HG03066 (cell line): Measurements from ENCODE around the gene TSPAN18.

Source experiments
- ATAC-seq: cut with Tn5 transposase; IDR thresholded peaks from one replicate; pipeline ENCODE4 v1.9.1; 2021; ENCODE audit warnings: low read depth; ENCODE audit not compliant: unreplicated experiment

TSPAN18 gene

DNA sequence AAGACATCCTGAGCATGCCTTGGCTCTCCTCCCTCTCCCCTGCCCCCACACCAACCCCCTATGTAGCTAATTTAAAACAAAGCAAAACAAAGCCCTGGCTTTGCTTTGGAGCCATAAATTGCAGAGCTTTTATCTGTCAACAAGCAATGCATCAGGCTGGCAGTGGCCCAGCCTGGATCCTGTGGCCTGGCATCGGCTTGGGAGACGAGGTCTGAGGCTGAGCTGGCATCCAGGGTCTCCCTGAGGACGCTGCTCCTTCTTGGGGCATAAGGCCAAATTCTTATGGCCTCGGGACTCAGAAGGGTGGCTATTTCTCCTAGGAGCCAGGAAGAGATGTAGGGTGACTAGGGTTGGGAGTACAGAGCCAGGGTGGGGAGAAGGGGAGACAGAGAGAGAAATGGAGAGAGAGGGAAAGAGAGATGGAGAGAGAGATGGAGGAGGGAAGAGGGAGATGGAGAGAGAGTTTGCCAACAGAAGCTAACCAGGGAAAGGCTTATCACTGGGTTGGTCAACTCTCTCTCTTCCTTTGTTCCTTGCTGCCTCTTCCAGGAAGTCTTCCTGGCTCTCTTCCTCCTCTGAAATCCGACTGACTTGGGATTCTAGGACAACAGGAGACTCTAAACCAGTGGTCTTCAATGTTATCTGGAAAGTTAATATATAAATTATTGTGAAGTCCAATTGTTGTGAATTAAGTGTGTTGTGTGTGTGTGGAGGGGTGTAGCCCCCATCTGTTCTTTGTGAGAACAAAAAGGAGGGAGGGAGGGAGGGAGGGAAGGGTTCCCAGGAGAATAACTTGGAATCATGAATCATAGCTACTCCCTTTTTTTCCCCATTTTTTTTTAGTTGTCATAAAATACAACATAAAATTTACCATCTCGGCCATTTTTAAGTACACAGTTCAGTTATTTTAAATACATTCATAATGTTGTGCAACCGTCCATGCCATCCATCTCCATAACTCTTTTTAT lies 29.1 kb downstream of the TSPAN18 start:
- ATAC-seq: no peak

DNA sequence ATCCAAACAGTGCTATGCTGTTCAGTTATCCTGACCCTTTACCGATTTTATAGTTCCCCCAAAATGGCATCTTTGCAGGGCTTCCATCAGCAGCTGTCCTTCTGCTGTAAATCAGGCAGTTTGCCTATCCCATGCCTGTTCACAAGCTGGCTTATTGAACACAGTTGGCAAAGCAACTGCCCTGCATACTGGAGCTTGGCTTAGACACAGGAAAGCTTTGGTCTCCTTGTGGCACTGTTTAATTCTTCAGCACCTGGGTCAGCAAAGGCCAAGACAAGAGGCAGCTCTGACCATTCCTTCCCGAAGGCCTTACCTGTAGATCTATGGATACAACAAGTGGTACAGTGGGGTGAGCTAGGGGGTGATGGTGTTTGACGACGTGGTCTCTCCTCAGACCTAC lies 32.2 kb downstream of the TSPAN18 start:
- ATAC-seq: no peak

DNA sequence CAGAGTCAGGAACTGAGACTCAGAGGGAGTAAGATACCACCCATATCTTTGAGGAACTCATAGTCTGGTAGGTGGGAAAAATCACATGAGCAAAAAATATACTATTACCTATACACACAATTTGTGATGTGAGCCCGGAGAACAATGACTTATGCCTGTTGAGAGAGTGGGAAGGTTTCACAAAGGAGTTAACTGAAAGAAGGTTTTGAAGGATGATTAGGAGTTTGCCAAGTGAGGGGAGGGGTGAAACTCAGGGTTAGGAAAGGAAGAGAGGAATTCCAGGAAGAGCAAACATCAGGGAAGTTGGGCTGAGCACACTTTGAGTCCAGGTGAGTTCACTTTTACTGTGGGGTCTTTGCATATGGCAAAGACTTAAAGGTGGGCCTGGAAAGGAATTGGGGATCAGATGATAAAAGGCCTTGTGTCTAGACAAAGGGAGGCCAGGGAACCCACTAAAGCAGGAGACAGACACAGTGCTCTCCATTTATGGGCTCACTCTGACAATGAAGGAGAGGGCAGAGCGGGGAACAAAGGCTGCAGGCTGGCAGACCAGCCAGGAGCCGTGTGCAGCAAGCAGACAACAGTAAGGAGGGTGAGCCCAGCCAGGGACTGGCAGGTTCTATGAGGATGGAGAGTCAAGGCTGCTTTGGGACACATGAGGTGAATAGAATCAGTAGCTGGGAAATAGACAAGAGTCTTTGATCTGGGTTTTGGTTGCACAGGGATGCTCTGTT lies 33.1 kb downstream of the TSPAN18 start:
- no peak for ATAC-seq

- no peak for ATAC-seq
Measured at GRCh38 chr11:44760477-44760872, 33.7 kb downstream of the TSPAN18 start.

DNA sequence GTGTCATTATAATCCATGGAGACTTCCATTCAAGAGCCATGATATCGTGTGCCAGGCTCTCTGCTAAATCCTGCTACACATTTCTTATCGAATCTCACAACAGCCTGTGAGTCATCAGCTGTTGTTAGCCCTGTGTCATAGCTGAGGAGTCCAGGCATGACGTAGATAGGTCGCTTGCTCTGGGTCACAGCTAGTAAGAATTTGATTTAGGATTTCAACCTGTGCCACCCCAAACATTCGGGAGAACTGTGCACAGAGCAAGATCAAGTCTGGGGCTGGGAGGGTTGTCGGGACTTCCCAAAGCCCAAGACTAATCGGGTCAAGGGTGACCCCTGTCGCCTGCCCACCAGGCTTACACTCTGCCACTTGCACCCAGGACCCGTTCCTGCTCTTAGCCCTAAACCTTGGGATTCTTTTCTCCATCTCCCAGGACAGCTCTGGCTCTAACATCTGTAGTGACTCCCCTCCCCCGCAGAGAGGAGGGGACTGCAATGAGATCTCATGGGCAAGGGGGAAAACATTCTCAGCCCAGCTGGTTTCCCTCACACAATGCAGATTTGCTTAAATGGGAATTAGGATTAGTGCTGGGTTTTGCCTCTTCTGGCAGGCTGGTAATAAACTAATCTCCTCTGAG lies 34.3 kb downstream of the TSPAN18 start:
- no peak for ATAC-seq

GRCh38 chr11:44761551-44761961 lies 34.8 kb downstream of the TSPAN18 start:
- ATAC-seq: no peak

- no peak for ATAC-seq
Measured at GRCh38 chr11:44763121-44763820, 36.5 kb downstream of the TSPAN18 start.

DNA sequence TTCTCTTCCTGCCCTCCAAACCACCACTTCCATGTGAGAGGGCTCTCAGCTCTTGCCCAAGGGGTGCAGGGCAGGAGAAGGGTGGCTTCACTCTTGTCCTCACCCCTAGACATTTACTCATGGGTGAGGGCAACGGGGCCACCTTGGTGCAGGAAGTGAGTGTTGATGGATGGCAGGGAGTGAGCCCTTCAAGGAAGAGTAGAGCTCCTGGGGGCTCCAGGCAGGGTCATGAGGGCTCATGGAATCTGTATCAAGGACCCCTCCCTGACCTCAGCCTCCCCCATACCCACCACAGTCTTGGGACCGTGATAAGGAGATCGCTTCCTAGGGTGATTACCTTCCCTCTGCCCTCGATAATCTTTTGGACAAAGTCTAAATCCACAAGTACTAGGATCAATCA lies 37.8 kb downstream of the TSPAN18 start:
- no peak for ATAC-seq

DNA sequence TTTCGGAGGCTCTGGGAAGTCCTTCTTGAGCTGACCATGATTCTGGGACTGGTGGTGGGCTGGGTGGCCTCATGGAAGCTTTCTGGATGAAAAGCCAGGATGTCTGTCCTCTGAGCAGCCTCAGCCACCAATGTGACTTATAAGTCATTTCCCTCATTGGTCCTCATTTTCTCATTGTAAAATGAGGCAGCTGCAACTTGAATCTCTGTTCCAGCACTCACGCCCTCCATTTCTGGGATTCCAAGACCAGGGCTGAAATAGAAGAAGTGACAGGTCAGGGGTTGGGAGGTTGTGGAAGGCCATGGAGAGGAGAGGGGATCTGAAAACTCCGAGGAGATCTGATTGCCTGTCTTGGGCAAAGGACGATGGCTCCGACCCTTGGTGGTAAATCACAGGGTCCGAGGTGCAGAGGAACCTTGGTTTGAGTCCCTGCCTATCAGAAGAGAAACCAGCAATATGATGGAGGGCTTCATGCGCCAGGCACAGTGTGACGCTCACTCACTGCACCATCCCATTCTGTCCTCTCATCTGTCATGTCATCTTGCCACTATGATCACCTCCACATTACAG lies 38.3 kb downstream of the TSPAN18 start:
- no peak for ATAC-seq

DNA sequence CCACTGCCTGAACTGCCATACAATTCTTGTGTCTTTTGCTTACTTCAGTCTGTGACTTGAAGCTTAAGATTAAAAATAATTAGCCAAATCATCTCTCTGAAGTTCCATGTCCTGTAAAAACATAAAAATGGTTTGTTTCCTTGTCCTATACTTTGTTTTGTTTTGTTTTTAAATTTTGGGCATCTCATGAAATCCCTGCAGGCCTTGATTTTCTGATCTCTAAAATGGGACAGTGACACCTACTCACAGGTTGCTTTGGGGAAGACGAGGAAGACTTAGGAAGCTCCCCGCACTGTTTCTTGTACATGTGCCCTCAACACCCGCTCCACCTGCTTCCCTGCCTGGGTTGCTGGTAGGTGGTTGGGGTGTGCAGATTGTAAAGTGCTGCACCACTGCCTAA lies 38.9 kb downstream of the TSPAN18 start:
- no peak for ATAC-seq

GRCh38 chr11:44766112-44766971 lies 39.6 kb downstream of the TSPAN18 start:
- ATAC-seq: no peak

DNA sequence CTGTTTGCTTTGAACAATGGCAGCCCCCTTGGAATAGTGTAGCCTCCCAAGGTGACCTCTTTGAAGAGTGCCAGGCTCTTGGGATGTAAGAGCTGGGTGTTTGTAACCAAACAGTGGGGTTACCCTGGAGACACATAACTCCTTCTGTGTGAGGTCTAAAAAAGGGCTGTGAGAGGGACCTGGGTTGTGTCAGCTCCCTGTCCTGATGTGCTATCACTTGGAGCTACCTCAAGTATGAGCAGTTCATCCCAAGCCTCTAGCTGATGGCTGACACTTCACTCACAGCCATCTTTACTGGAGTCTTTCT lies 40.2 kb downstream of the TSPAN18 start:
- no peak for ATAC-seq

DNA sequence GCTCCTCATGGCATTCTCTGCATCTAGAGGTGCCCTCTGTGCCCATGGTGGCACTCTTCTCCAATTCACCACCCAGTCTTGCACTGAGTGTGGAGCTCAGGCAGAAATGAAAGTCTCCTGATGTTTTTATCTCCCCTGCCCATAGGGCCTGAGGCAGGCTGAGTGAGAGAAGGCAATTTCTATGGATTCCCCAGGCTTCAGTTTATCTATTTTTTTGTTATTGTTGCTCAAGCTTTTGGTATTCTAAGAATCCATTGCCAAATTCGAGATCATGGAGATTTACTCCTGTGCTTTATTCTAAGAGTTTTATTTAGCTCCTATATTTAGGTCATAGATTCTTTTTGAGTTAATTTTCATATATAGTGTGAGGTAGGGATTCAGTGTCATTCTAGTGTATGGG lies 40.7 kb downstream of the TSPAN18 start:
- no peak for ATAC-seq

GRCh38 chr11:44770401-44770800 lies 43.6 kb downstream of the TSPAN18 start:
- ATAC-seq: no peak

DNA sequence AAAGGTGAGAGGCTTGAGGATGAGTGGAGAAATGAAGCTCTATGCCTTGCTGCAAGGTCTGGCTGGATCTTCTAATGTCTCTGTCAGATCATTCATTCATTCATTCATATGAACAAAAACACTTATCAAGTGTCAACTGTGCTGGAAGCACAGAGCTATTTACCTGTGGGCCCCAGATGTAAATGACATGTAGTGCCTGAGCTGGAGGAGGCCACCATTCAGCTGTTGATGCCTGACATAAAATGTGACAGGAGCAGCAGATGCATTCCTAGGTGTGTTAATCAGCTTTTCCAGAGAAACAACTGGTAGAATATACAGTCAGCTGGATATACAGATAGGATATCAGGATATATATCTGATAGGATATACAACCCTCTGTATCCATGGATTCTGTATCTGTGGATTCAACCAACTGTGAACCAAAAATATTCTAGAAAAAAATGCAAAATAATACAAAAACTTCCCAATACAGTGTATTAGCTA lies 44.5 kb downstream of the TSPAN18 start:
- ATAC-seq: no peak

DNA sequence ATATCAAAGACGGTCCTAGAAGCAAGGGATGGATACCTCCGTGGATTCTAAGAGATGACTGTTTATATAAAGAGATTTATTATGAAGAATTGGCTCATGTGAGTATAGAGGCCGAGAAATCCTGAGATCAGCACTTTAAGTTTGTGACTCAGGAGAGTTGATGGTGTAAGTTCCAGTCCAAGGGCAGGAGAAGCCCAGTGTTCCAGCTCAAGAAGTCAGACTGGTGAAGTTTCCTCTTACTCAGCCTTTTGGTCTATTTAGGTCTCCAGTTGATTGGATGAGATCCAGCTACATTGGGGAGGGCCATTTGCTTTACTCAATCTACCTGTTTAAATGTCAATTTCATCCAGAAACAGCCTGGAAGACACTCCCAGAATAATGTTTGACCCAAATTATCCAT lies 45.1 kb downstream of the TSPAN18 start:
- ATAC-seq: no peak

DNA sequence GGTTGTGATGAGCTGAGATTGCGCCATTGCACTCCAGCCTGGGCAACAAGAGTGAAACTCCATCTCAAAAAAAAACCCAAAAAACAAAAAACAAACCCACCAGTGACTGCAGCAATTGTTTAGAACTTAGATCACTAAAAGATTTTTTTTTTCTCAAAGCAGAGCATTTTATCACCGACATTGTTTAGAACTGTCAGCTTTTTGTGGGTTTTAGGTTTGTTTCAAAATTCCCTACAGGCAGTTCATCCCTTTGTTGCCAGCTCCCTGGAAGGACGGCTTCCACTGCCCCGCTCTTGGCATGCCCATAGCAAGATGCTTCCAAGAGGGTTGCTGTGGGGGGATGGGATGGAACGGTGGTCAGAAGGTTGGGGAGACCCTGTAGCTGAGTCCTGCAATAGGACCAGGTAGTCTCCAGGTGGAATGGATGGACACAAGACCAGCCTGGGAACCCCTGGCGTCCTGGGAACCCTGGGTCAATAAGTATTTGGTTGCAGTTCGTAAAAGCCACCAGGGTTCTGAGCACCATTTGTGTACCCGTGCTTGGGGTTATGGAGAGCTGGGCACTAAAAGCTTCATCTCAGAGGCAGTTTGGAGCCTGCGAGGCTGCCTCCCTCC lies 46.7 kb downstream of the TSPAN18 start:
- no peak for ATAC-seq

DNA sequence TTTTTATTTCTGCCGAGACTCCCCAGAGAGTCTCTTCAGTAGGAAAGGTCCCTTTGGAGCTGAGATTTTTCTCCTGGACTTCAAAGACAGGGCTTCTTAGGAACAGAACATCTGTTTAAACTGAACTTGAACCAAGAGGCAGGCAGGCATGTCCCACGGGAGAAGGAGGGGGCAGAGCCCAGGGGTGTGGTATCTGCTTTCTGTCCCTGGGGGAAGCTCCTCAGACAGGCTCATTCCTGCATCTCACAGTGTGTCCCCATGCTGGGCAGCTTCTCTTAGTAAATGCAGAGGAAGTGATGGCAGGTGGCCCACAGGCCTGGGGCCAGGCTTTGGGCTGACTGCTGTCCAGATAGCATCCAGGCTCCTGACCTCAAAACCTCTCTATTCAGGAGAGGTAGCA lies 47.3 kb downstream of the TSPAN18 start:
- no peak for ATAC-seq

DNA sequence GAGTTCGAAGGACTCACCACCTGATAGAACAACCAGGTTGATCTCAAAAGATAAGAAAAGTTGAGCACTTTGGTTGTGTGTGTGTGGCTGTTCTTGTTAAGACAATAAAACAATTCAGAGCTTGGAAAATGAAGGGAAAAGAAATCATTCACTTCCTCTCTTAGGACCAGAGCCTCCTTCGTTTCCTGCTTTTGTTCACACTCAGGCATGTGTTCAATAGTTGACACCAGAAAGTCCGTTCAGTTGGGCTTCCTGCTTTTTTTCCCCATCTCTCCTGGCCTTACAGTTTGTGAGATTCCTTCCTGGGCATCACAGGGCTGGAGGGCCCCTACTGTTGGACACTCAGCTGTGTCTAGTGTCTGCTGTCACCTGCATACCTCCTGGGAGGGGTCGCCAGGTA lies 48.0 kb downstream of the TSPAN18 start:
- no peak for ATAC-seq
